ENCODE data around the gene NSUN6.

GRCh38 chr10:18545621-18546305 is 105.6 kb downstream of the NSUN6 start:
- TF ChIP-seq CTCF (IDR thresholded peaks at IDR 0.05) (no peak), EP300 (IDR thresholded peaks at IDR 0.05; ENCODE audit: low read depth) (no peak)

Data from transverse colon (tissue), 3 donors.